Stimulated activated CD4-positive, alpha-beta T cell treated with anti-CD3 and anti-CD28 coated beads, Interleukin-4, amount 100 ng/mL, for 24 hours (primary cell): ENCODE results near the gene DIP2C.

ENCODE experiments used
- DNase-seq: peaks from one replicate; pipeline ENCODE4 v3.0.0-alpha.2; 2020

Gene DIP2C

DNA sequence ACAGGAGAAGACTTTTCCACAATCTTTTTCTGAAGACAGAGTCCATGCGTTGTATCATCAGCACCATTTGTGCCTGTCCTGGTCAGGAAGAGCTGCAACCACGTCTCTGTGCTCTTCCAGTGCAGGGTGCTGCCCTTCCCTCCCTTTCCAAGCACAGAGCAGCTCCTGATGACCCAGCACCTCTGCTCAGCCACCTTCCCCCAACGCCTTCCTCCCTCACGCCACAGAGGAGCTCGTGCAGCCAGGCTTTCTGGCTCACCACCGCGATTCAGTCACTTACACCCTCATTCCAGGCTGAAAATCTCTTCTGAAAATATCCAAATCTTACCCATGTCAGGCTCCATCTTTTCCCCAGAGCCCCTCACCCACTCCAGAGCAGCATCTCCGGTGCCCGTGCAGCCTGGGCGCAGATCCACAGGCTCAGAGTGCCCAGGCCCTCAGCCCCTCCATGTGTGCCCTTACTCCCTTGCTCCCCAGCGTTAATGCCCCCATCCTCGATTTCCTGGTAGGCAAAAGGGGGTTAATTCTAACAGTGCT, 181.5 kb downstream of the DIP2C start:
- no peak for DNase-seq

DNA sequence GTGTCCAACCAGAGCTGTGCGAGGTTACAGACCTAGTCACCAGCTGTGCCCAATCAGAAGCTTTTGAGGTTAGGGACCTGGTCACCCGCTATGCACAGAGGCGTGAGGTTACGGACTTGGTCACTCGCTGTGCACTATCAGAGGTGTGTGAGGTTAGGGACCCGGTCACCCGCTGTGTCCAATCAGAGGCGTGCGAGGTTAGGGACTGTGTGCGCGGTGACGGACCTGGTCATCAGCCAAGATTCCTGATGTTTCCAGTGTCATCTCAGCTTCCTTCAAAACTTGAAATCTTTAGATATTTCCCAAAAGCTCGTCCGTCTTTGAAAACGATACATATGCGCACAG, 182.1 kb downstream of the DIP2C start:
- no peak for DNase-seq

DNA sequence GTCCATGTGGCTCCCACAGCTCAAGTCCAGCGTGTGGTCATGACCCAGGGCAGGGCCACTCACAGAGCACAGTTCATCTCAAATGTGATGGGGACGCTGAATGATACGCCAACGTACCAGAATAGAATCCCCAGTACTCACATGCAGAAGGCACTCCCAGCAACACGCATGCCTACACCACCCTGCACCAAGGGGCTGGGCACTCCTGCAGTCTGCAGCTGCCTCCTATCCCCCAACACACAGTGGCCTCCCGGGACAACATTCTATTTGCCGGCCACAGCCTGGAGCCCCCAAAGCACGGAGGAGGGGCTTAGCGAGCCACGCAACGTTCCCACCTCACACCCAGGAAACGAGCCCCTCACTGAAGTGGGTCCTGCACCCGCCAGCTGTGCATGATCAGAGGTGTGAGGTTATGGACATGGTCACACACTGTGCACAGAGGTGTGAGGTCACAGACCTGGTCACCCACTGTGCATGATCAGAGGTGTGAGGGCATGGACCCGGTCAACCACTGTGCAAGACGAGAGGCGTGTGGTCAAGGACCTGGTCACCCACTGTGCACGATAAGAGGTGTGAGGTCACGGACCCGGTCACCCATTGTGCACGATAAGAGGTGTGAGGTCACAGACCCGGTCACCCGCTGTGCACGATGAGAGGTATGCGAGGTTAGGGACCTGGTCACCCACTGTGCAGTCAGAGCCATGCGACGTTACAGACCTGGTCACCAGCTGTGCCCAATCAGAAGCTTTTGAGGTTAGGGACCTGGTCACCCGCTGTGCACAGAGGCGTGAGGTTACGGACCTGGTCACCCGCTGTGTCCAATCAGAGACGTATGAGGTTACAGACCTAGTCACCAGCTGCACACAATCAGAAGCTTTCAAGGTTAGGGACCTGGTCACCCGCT, 182.8 kb downstream of the DIP2C start:
- DNase-seq: no peak

DNA sequence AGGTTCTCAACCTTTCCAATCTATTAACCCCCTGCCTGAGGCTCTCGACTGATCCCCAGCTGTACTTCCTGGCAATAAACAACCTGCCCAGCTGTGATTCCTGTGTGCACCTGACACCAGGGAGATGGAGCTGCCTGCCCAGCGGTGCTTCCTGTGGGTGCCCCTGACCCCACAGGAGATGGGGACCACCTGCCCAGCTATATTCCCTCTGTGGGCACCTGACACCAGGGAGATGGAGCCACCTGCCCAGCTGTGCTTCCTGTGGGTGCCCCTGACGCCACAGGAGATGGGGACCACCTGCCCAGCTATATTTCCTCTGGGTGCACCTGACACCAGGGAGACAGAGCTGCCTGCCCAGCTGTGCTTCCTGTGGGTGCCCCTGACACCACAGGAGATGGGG, 184.0 kb downstream of the DIP2C start:
- no peak for DNase-seq

DNA sequence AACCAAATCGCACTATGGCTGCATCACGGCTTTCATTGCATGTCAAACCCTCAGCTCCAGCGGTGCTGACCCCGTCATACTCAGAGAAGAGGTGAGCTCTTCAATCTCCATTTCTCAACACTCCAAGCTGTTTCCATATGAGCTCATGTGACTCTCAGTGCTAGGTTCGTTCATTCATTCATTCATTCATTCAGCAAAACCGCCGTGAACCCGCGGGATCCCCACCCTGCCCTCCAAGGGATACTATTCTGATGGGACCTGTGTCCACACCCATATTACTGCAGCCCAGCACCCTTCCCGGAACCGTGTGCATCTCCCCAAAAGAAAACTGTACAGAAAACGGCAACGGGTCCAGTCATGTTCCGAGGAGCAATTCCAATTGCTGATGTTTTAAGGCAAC, 184.7 kb downstream of the DIP2C start:
- no peak for DNase-seq

DNA sequence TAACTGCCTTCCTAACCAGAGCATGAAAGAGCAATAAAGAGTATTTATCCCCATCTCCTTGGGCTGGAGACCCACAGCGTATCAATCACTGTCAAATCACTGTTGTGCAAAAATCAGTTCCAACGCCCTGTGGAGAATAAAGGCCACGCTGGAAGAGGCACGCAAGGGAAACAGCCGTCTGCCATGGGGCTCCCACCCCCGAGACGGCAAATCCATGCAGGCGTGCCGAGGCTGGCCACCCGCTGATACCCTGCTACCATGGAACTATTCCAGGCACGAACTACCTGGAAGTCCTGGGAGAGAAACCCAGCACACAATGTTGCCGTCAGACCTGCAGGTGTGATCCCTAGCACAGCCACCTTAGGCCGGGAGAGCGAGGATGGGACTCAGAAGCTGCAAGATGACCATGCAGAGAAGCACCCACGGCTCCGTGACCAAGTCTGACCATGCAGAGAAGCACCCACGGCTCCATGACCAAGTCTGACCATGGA, 185.3 kb downstream of the DIP2C start:
- no peak for DNase-seq

DNA sequence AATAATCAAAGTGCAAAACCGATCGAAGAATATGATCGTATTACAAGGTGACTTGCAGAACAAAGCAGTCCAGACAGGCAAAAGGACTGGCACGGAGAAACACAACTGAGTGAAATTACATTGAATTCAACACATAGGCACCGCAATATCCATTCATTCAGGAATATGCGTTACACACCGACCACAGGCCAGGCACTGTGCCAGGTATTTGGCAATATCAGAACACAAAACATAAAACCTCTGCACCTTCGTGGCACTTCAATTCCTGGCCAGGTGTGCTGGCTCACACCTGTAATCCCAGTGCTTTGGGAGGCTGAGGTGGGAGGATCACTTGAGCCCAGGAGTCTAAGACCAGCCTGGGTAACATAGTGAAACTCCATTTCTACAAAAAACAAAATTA, 187.9 kb downstream of the DIP2C start:
- DNase-seq: no peak

DNA sequence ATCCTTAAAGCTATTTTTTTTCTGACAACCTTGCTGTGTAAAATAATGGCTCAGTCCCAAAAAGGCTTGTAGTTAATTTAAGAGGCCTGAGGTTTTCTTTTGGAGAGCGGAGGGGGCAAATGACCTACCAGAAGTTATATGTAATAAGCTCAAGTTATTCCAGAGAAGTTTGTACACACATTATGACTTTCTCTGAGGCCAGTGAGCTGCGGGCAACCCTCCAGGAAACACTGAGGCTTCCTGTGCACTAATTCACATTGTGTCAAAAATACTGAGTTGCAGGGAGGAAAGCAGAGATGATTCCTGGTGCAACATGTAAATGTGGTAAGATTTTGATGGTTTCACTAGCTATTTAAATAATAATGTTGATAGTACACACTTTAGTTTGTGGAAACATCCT, 188.6 kb downstream of the DIP2C start:
- no peak for DNase-seq

DNA sequence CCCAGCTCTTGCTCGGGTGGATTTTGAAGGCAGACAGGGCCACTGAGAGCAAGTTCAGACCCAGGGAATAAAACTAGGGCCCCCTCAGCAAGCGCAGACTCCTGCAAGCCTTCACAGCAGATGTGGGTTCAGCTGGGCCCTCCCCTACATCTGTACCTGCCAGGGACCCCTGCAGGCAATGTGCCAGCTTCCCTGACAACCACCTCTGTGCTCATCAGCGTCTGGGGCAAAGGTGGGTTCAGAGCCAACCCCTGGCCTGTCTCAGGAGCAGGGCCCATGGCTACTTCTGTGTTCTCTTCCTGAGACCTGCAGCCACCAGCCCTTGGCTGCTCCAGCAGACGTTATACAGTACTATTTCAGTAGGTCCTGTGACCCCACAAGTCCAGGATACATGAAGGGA, 189.5 kb downstream of the DIP2C start:
- DNase-seq: no peak

DNA sequence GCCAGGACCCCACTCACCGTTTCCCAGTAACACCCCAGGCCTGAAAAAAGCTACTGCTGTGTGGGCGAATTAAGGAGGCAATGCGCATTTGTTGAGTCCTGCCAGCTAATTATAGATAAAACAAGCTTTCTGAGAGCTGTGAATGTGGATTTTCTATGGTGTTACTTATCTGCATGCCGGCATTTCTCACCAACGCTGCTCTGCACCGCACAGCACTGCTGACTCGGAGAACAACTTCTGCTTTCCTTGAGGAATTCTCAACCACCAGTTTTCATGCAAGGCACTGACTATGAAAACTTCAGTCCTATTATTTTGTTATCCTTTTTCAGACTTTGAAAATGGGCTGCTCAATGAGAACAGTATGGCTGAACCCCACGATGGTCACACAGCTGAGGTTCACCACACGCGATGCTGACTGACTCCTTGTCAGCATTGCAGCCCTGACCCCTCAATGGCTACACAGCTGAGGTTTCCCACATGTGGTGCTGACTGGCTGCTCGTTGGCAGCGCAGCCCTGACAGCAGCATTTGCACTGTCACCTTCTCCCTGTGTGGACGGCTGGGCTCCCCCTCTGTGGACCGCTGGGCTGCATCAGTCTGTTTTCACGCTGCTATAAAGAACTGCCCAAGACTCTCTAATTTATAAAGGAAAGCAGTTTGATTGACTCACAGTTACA, 190.6 kb downstream of the DIP2C start:
- no peak for DNase-seq

DNA sequence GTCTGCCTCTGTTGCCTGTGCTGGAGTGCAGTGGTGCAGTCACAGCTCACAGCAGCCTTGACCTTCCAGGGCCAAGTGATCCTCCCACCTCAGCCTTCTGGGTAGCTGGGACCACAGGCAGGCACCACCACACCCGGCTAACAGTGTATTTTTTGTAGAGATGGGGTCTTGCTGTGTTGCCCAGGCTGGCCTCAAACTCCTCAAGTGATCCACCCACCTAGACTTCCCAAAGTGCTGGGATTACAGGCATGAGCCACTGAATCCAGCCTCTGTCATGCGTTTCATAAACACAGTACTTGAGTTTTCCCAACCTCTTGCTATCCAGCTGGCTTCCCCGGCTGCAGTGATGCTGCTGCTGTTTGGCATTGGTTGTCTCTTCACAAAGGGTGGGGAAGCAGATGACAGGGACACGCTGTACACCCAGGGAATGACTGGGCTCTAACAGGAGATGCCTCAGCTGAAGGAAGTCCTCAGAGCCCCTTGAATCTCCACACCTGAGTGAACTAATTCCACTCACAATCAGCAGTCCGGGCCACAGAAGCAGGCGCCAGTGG, 191.5 kb downstream of the DIP2C start:
- DNase-seq: no peak

DNA sequence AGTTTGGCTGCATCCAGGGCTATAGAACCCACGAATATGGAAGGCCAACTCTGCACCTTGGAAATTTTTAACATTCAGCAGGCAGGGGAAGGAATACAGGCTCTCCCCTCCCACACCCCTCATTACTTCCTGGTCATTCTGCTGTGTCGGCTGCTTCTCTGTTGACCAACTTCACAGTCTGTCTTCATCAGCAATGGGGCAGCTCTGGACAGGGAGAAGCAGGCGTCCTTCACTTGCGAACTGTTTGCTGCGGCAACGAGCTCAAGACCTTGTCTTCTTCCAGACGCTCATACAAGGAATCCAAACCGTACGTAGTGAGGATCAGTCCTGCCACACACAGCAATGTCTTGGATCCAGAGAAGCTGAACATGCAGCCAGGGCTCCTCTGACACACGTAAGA, 192.2 kb downstream of the DIP2C start:
- DNase-seq: no peak

DNA sequence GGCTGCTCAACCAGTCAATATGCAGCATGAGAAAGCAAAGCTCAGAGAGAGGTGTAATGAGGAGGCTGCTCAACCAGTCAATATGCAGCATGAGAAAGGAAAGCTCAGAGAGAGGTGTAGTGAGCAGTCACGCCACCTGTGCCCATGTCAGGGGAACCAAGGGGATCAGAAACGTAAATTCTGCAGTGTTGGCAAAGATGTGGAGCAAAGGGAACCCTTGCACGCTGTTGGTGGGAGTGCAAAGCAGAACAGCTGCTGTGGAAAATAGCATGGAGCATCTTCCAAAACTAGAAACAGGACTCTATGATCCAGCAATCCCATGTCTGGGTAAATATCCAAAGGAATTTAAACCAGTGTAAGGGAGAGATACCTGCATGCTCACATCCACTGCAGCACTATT, 194.9 kb downstream of the DIP2C start:
- no peak for DNase-seq

DNA sequence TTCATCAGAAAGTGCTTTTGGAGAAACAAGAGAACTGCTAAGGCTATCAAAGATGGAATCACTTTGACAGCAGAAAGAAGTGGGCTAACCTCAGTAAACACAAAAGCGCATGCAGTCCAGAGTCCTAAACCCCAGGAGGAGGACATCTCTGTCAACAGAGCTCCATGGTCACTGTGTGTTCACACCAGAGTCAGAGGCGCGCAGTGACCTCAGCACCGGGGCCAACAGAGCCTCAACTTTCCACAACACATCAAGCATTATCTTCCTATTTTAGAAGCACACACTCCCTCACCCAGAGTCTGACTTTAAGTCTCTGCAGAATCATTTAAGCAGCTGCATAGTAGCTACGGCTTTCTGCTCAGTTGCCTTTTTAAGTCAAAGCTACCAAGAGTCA, 195.3 kb downstream of the DIP2C start:
- no peak for DNase-seq

DNA sequence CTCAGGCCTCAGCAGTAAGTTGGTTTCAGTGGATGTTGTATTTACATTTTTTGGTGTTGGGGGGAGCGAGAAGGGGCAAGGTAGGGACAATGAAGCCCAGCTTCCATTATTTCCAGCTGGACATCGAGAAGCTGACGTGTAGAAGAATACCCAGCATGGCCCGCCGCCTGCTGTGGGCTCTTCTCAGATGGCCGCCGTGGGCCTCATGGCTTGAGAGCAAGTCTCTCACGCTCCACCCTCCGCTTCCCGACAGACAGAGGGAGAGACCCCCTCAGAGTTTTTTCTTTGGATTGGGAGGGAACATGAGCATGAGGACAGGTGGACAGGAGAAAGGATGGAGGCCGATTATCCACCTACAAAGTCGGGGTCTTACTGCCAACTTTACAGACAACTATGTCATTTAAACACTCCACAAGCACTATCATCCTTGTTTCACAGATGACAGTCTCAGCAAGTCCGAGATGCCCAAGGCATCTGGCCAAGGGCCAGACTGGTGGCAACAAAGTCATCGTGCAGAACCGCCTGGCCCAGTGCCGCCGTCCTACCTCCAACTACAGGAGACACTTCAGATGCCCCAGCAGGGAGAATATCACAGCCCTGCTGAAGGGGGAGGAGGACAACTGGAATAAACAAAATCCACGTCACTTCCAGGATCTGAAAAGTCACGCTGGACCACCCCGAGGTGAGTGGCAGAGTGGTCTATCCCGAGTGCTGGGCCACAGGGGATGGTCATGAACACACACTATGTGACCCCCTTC, 195.9 kb downstream of the DIP2C start:
- no peak for DNase-seq

DNA sequence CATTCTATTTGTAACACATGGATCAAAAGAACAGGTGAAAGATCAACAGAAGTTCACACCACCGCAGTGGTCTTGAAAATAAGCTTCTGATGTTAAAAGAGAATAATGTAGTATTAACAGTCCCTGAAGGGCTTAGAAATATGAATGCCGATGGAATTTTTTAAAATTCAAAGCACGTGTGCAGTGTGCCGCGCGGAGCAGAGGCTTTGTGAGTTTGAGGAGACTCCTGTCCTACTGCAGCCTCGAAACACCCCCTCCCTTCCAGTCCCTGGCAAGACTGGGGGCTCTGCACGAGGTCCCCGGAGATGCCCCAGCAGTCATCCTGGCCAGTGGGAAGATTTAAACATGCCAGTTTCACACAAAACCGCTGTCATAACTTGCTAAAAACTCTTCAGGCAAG, 196.6 kb downstream of the DIP2C start:
- DNase-seq: no peak

DNA sequence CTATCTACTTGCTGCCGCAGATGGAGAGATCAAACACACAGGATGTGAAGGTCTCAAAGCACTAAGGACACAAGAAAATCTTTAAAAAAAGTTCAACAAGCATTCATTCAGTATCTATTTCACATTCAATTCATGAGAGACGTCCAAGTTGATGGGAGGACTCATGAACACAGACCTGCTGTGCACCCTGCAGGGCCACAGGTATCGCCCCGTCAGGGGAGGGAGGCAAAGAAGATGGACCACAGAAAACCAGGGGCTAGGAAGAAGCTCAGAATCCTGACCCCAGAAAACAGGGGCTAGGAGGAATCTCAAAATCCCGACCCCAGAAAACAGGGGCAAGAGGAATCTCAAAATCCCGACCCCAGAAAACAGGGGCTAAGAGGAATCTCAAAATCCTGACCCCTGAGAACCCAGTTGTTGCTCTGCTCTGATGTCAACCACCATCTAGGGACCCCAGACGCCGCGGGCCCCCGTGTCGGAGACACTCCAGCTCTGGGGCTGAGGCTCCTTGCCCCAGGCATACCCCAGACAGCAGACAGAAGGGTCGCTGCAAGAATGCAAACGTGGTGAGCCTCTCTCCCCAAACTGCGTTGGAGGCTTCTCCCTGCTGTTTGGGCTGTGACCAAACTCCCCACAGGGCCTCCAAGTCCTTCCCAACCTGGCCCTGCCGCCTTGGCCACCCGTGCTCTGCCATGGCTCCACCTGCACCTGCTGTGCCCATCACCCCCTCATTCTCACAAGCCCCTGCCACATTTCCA, 197.6 kb downstream of the DIP2C start:
- DNase-seq: no peak

DNA sequence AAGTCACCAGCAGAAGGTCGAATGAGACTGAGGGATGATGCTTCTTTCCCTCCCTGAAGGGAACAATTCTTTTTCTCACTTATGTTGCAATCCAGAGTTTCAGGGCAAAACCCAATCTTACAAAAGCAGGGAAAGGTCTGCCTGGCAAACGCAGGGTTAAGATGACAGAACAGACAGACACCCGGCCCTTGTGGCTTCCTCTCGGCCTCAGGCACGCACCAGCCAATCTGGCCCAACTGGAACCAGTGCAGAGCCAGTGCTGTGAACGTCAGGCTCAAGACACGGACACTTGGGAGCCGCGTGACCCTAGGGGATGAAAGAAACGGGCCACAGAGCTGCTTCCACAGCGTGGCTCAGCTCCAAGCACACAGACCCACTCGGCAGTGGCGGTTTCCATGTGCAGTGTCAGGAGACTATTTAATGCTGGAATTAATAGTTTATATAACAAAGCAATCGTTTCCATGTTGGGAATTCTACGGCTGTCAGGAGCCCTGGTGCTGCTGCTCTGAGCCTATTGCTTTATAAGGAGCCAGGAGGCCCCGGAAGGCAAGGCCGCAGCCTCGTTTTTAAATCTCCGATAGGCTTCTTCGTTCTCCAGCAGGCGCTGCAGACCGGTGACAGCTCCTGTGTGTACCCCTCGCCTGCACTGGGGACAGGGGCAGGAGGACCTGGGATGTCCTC, 198.4 kb downstream of the DIP2C start:
- DNase-seq: no peak

DNA sequence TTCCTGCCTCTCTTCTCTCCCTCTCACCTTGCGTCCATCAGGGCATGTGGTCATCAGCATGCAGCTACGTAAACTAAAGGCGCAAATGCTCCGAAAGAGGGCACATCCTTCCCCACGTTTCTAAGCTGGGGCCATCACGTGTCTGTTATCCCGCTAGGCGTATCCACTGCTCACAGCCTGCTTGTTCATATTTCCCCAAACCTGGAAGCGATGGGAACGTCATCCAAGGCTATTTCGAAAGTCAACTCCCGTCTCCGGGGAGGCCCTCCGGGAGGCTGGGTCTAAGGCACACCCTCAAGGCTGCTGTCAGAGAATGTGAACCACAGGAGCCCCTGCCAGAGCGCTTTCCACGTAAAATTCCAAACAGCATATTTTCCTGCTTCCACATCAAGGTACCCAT, 199.2 kb downstream of the DIP2C start:
- no peak for DNase-seq

DNA sequence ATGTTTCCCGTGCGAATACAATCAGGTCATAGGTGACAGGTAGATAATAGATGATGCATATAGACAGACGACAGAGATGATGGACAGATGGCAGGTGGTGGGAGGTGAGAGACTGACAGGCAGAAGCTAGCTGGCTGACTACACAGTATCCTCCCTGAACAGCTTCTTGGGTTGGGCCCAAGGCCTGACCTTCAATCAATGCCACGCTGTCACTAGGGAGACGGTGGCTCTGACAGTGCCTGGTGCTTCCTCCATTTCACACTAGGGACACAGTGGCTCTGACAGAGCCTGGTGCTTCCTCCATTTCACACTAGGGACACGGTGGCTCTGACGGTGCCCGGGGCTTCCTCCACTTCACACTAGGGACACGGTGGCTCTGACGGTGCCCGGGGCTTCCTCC, 200.1 kb downstream of the DIP2C start:
- no peak for DNase-seq

DNA sequence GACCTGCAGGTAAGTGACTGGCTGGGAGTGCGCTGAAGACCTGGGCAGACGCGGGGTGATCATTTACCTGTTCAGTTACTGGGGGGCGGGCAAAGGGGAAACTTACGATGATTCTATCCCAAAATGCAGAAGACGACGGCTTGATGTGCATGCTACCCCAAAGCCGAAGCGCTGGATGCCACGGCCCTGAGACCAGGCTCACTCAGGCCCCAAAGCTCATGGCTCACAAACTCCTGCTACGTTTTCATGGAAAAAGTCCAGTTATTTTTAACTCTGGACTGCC, 200.6 kb downstream of the DIP2C start:
- no peak for DNase-seq
